ENCODE measurements around the gene TLE3.

DNA sequence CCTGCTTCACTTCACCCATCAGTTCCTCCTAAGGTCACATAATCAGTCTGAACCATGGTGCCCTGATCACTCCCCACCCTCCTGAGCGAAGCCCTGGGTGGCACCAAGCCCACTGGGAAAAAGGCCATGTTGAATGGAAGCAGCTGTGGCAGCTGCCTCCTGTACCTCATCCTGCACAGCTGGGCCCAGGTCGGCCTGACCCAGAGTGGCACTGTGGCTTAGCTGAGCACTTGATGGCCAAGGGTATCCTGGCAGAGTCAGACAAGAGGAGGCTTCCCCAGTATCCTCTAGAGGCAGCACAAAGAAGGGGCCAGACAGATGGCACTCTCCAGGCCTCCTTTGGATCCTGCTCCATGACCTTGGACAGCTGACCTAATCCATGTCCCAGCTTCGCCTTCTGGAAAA lies 68.4 kb downstream of the TLE3 start:
- TF ChIP-seq PHB2 (IDR thresholded peaks at IDR 0.05; ENCODE audit: partially characterized antibody) (no peak), RFX5 (IDR thresholded peaks at IDR 0.05; ENCODE audit: low read depth, low read length) (no peak), EZH2 (conservative IDR thresholded peaks at IDR 0.05; ENCODE audit: low read depth, low read length) (no peak), CEBPG (CRISPR knock-in tag; IDR thresholded peaks at IDR 0.05) (no peak)
- TF ChIP-seq, protein P1, sequence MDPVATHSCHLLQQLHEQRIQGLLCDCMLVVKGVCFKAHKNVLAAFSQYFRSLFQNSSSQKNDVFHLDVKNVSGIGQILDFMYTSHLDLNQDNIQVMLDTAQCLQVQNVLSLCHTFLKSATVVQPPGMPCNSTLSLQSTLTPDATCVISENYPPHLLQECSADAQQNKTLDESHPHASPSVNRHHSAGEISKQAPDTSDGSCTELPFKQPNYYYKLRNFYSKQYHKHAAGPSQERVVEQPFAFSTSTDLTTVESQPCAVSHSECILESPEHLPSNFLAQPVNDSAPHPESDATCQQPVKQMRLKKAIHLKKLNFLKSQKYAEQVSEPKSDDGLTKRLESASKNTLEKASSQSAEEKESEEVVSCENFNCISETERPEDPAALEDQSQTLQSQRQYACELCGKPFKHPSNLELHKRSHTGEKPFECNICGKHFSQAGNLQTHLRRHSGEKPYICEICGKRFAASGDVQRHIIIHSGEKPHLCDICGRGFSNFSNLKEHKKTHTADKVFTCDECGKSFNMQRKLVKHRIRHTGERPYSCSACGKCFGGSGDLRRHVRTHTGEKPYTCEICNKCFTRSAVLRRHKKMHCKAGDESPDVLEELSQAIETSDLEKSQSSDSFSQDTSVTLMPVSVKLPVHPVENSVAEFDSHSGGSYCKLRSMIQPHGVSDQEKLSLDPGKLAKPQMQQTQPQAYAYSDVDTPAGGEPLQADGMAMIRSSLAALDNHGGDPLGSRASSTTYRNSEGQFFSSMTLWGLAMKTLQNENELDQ (CRISPR knock-in tag; IDR thresholded peaks at IDR 0.05; ENCODE audit: borderline replicate concordance), result no peak
- TF ChIP-seq, protein P2, sequence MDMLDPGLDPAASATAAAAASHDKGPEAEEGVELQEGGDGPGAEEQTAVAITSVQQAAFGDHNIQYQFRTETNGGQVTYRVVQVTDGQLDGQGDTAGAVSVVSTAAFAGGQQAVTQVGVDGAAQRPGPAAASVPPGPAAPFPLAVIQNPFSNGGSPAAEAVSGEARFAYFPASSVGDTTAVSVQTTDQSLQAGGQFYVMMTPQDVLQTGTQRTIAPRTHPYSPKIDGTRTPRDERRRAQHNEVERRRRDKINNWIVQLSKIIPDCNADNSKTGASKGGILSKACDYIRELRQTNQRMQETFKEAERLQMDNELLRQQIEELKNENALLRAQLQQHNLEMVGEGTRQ (IDR thresholded peaks at IDR 0.05; ENCODE audit: low read depth, low read length), result no peak
- TF ChIP-seq, protein P2 (CRISPR knock-in tag; IDR thresholded peaks at IDR 0.05; ENCODE audit: borderline replicate concordance), result no peak
